Measurements from ENCODE around the gene NKAIN4.

- no peak for TF ChIP-seq CTCF (IDR thresholded peaks at IDR 0.05; ENCODE audit: low read depth, low read length, missing input control)
- TF ChIP-seq ATF3 (IDR thresholded peaks at IDR 0.05): no peak
- TF ChIP-seq RAD21 (IDR thresholded peaks at IDR 0.05): no peak
- no peak for TF ChIP-seq FOXA1 (IDR thresholded peaks at IDR 0.05)
- no peak for TF ChIP-seq SP1 (IDR thresholded peaks at IDR 0.05)
- TF ChIP-seq REST (IDR thresholded peaks at IDR 0.05): no peak
- no peak for TF ChIP-seq ZBTB33 (IDR thresholded peaks at IDR 0.05)
- TF ChIP-seq MAX (IDR thresholded peaks at IDR 0.05): no peak
- no peak for TF ChIP-seq RXRA (IDR thresholded peaks at IDR 0.05)
- no peak for TF ChIP-seq GABPA (IDR thresholded peaks at IDR 0.05 in 1 of 2, conservative IDR thresholded peaks at IDR 0.05 in 1 of 2)
- no peak for TF ChIP-seq NR2F2 (IDR thresholded peaks at IDR 0.05)
- TF ChIP-seq YY1 (IDR thresholded peaks at IDR 0.05): no peak
Observed at GRCh38 chr20:63291811-63292210, 37.5 kb upstream of the NKAIN4 start.
